Neural progenitor cell (in vitro differentiated cells): ENCODE measurements around the gene C1QB. TPM values are rescaled to one million over a fixed set of nuclear protein-coding genes. Genes with fewer than 3 reads are reported as not detected.

Experiments used
- DNase-seq: peaks from one replicate; pipeline ENCODE4 v3.0.0-alpha.2; 2016; ENCODE audit warnings: low spot score
- H2AFZ ChIP-seq: fragments of 200-600 bp; sonication (generic); replicated peaks from 2 replicates; pipeline ENCODE4 v1.6.1; 2016; ENCODE audit warnings: antibody characterized with exemption
- H3F3A ChIP-seq: fragments of 200-600 bp; sonication (generic); 2 replicates; pipeline ENCODE4 v1.6.1; 2016; ENCODE audit warnings: antibody characterized with exemption, low read depth
- H3K27ac ChIP-seq: fragments of 200-600 bp; sonication (generic); 2 replicates; pipeline ENCODE4 v1.5.1; 2016; ENCODE audit warnings: mild to moderate bottlenecking
- H3K27me3 ChIP-seq: fragments of 200-600 bp; sonication (generic); 2 replicates; pipeline ENCODE4 v1.6.1; 2016; ENCODE audit warnings: mild to moderate bottlenecking, moderate library complexity
- H3K36me3 ChIP-seq: fragments of 200-600 bp; sonication (generic); 2 replicates; pipeline ENCODE4 v1.5.1; 2016
- H3K4me1 ChIP-seq: fragments of 200-600 bp; sonication (generic); 2 replicates; pipeline ENCODE4 v1.6.1; 2016; ENCODE audit warnings: mixed run types
- H3K4me2 ChIP-seq: fragments of 200-600 bp; sonication (generic); 2 replicates; pipeline ENCODE4 v1.6.1; 2016
- H3K4me3 ChIP-seq: fragments of 200-600 bp; sonication (generic); 2 replicates; pipeline ENCODE4 v1.5.1; 2016
- H3K79me2 ChIP-seq: fragments of 200-600 bp; sonication (generic); 2 replicates; pipeline ENCODE4 v1.6.1; 2016; ENCODE audit warnings: low read depth
- H3K9ac ChIP-seq: fragments of 200-600 bp; sonication (generic); 2 replicates; pipeline ENCODE4 v1.6.1; 2016
- H3K9me3 ChIP-seq: fragments of 200-600 bp; sonication (generic); 2 replicates; pipeline ENCODE4 v1.5.1; 2016; ENCODE audit warnings: low read depth
- H4K20me1 ChIP-seq: fragments of 200-600 bp; sonication (generic); 2 replicates; pipeline ENCODE4 v1.6.1; 2016; ENCODE audit warnings: low read depth
- H3K27ac Mint-ChIP-seq: 3 replicates; pipeline ENCODE4 v1.8.0; 2021; ENCODE audit warnings: mixed read lengths
- H3K27me3 Mint-ChIP-seq: 2 replicates; pipeline ENCODE4 v1.8.0; 2022; ENCODE audit warnings: low read depth, mild to moderate bottlenecking, inconsistent platforms, moderate library complexity, mixed read lengths; ENCODE audit not compliant: insufficient read depth
- H3K36me3 Mint-ChIP-seq: 3 replicates; pipeline ENCODE4 v1.8.0; 2021; ENCODE audit warnings: mixed read lengths
- H3K4me1 Mint-ChIP-seq: 3 replicates; pipeline ENCODE4 v1.8.0; 2021; ENCODE audit warnings: mixed read lengths
- H3K4me3 Mint-ChIP-seq: 3 replicates; pipeline ENCODE4 v1.8.0; 2021; ENCODE audit warnings: mild to moderate bottlenecking, moderate library complexity, mixed read lengths
- H3K9me3 Mint-ChIP-seq: 3 replicates; pipeline ENCODE4 v1.8.0; 2020; ENCODE audit warnings: mixed read lengths
- EZH2 ChIP-seq: fragments of 200-600 bp; sonication (generic); IDR thresholded peaks from 2 replicates; pipeline ENCODE4 v1.6.1; 2017; ENCODE audit warnings: antibody characterized with exemption, mild to moderate bottlenecking, moderate library complexity
- EZH2phosphoT487 ChIP-seq: fragments of 200-600 bp; sonication (generic); IDR thresholded peaks from 2 replicates; pipeline ENCODE4 v1.6.1; 2017; ENCODE audit warnings: antibody characterized with exemption
- total RNA-seq: library from RNA; depleted of rRNA; stranded (reverse); fragments of >200 nt; gene quantifications from 2 replicates; pipeline ENCODE4 v1.2.3, GENCODE V29; 2015; ENCODE audit warnings: low replicate concordance
- TF ChIP-seq, protein P1 (sequence below): fragments of 200-600 bp; sonication (generic); IDR thresholded peaks from 2 replicates; pipeline ENCODE4 v1.5.1; 2017; ENCODE audit warnings: antibody characterized with exemption, mild to moderate bottlenecking

The C1QB gene
- total RNA-seq, 1 donor from 2014 or later: not detected

DNA sequence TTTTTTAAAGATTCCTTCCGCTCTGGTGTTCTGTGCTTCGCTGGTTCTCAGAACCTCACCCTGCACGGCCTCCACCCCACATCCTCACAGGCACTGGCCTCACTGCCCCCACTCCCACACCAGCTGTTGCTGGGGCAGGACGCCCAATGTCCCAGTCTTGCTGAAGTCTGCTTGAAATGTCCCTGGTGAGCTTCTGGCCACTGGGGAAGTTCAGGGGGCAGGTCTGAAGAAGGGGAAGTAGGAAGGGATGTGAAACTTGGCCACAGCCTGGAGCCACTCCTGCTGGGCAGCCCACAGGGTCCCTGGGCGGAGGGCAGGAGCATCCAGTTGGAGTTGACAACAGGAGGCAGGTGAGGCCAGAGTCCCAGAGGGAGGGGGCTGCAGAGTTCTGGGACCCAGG, 16.7 kb upstream of the C1QB start, which contains the start of gene C1QA:
Gene C1QA, plus strand, starts transcription at position 276 of the 400 bp plus-strand sequence. CDS start 989 bp downstream, outside the sequence.
- Histone ChIP-seq H3K4me1 (no peaks in the 10 kb centered on the region), H3K79me2 (no peaks in the 10 kb centered on the region), H3K4me2 (no peak within 1 kb of the TSS), H3K9ac (no peak within 1 kb of the TSS), H3K27me3 (no peaks in the 10 kb centered on the region), H4K20me1 (no peaks in the 10 kb centered on the region), H3K9me3 (no peaks in the 10 kb centered on the region), H3K4me3 (no peak within 1 kb of the TSS), H3K27ac (no peak within 1 kb of the TSS), H3K36me3 (no peaks in the 10 kb centered on the region), H2AFZ (no peak within 1 kb of the TSS), H3F3A (no peaks in the 10 kb centered on the region)
- peaks cover 8% of the 10 kb centered on the region for H3K4me1 Mint-ChIP-seq
- TF ChIP-seq, protein P1, sequence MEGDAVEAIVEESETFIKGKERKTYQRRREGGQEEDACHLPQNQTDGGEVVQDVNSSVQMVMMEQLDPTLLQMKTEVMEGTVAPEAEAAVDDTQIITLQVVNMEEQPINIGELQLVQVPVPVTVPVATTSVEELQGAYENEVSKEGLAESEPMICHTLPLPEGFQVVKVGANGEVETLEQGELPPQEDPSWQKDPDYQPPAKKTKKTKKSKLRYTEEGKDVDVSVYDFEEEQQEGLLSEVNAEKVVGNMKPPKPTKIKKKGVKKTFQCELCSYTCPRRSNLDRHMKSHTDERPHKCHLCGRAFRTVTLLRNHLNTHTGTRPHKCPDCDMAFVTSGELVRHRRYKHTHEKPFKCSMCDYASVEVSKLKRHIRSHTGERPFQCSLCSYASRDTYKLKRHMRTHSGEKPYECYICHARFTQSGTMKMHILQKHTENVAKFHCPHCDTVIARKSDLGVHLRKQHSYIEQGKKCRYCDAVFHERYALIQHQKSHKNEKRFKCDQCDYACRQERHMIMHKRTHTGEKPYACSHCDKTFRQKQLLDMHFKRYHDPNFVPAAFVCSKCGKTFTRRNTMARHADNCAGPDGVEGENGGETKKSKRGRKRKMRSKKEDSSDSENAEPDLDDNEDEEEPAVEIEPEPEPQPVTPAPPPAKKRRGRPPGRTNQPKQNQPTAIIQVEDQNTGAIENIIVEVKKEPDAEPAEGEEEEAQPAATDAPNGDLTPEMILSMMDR: no peak
- TF ChIP-seq EZH2phosphoT487 (no peak), EZH2 (no peak)
- peaks cover 15% of the 10 kb centered on the region for H3K27me3 Mint-ChIP-seq
- H3K36me3 Mint-ChIP-seq: no peaks in the 10 kb centered on the region
- no peaks in the 10 kb centered on the region for H3K9me3 Mint-ChIP-seq
- no peak within 1 kb of the TSS for H3K4me3 Mint-ChIP-seq
- H3K27ac Mint-ChIP-seq: peak within 1 kb of the TSS; percentile 12
- no peak for DNase-seq

DNA sequence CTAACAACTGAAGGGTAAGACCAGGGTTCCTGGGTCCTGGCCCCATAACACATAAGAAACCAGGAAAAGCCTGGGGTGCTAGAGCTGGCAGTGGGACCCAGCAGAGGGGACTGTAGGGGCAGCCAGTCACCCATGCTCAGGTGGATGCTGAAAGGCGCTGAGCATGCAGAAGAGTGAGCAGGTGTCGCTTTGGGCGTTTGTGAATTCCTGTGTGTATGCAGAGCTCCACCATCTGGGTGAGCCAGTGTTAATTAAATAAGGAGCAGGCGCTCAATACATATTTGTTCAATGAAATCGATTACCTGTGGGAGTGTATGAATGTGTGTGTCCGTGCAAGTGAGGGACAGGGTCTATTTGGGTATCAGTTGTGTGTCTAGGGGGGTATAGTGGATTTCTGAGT, 16.1 kb upstream of the C1QB start:
- H3K36me3 Mint-ChIP-seq: no peaks in the 10 kb centered on the region
- Histone ChIP-seq H3K9me3 (no peaks in the 10 kb centered on the region), H3K27me3 (no peaks in the 10 kb centered on the region), H4K20me1 (no peaks in the 10 kb centered on the region), H3K79me2 (no peaks in the 10 kb centered on the region), H3K4me3 (no peak overlapping the region), H3K36me3 (no peaks in the 10 kb centered on the region), H3K9ac (no peak overlapping the region), H2AFZ (no peak overlapping the region), H3K27ac (no peak overlapping the region), H3K4me2 (no peak overlapping the region), H3F3A (no peaks in the 10 kb centered on the region), H3K4me1 (no peaks in the 10 kb centered on the region)
- H3K4me1 Mint-ChIP-seq: peaks cover 4% of the 10 kb centered on the region
- no peak overlapping the region for H3K4me3 Mint-ChIP-seq
- TF ChIP-seq EZH2 (no peak), EZH2phosphoT487 (no peak)
- TF ChIP-seq, protein P1: no peak
- no peak for DNase-seq
- no peaks in the 10 kb centered on the region for H3K9me3 Mint-ChIP-seq
- peaks cover 15% of the 10 kb centered on the region for H3K27me3 Mint-ChIP-seq
- peak overlapping the region; percentile 12 for H3K27ac Mint-ChIP-seq

DNA sequence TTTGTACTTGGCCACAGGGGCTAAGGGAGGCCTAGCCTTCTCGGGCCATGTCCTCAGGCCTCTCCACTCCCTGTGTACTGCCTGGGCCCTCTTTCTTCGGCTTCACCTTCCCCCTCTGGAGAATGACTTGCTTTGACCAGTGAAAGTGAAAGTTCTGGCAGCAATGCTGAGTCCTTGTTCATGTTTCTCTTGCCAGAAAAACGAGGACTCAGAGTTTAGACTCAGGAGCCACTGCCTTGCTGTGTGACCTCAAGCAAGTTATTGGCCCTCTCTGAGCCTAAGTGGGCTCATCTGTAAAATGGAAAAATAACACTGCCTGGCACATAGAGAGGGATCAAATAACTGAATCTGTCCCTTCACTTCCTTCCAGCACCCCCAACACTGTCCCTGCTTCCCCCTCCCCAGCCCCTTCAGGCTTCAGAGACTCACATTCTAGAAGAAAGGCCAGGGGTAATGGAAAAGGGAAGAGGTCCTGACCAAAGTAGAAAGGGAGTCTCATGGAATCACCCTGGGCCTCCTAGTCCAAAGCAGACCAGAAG, 15.1 kb upstream of the C1QB start:
- no peaks in the 10 kb centered on the region for H3F3A ChIP-seq
- no peak overlapping the region for H3K4me2 ChIP-seq
- Mint-ChIP-seq H3K4me3 (no peak overlapping the region), H3K9me3 (no peaks in the 10 kb centered on the region), H3K36me3 (no peaks in the 10 kb centered on the region), H3K4me1 (peaks cover 4% of the 10 kb centered on the region), H3K27ac (no peak overlapping the region), H3K27me3 (peaks cover 14% of the 10 kb centered on the region)
- H3K79me2 ChIP-seq: no peaks in the 10 kb centered on the region
- no peak overlapping the region for H3K27ac ChIP-seq
- H2AFZ ChIP-seq: no peak overlapping the region
- no peaks in the 10 kb centered on the region for H3K4me1 ChIP-seq
- no peak for TF ChIP-seq EZH2
- TF ChIP-seq, protein P1: no peak
- no peaks in the 10 kb centered on the region for H3K36me3 ChIP-seq
- no peaks in the 10 kb centered on the region for H3K27me3 ChIP-seq
- no peaks in the 10 kb centered on the region for H4K20me1 ChIP-seq
- no peak overlapping the region for H3K4me3 ChIP-seq
- no peaks in the 10 kb centered on the region for H3K9me3 ChIP-seq
- no peak overlapping the region for H3K9ac ChIP-seq
- no peak for DNase-seq
